Glutamatergic neuron (in vitro differentiated cells): Measurements from ENCODE around the gene HNRNPC. TPM values are rescaled to one million over a fixed set of nuclear protein-coding genes. Genes with fewer than 3 reads are reported as not detected.
"Not testable (repeated sequence)": the region's sequence is repeated elsewhere in the genome, so short reads cannot be mapped to it uniquely, and the experiment has no call there.

Experiments used
- DNase-seq: peaks from one replicate; pipeline ENCODE4 v3.0.0; 2022
- H3K27ac Mint-ChIP-seq: one replicate; pipeline ENCODE4 v1.8.0; 2020; ENCODE audit warnings: mild to moderate bottlenecking, mixed read lengths, inconsistent platforms; ENCODE audit not compliant: unreplicated experiment
- H3K27me3 Mint-ChIP-seq: one replicate; pipeline ENCODE4 v1.8.0; 2020; ENCODE audit warnings: mild to moderate bottlenecking, moderate library complexity, mixed read lengths, inconsistent platforms; ENCODE audit not compliant: unreplicated experiment
- H3K36me3 Mint-ChIP-seq: one replicate; pipeline ENCODE4 v1.8.0; 2020; ENCODE audit warnings: mild to moderate bottlenecking, mixed read lengths, inconsistent platforms; ENCODE audit not compliant: unreplicated experiment
- H3K4me1 Mint-ChIP-seq: one replicate; pipeline ENCODE4 v1.8.0; 2020; ENCODE audit warnings: mild to moderate bottlenecking, low read depth, mixed read lengths, inconsistent platforms; ENCODE audit not compliant: unreplicated experiment
- H3K4me3 Mint-ChIP-seq: one replicate; pipeline ENCODE4 v1.8.0; 2020; ENCODE audit warnings: mild to moderate bottlenecking, mixed read lengths, inconsistent platforms; ENCODE audit not compliant: unreplicated experiment
- H3K9me3 Mint-ChIP-seq: one replicate; pipeline ENCODE4 v1.8.0; 2020; ENCODE audit warnings: mild to moderate bottlenecking, moderate library complexity, mixed read lengths, inconsistent platforms; ENCODE audit not compliant: unreplicated experiment
- CTCF ChIP-seq: fragments of 200-600 bp; sonication (generic); IDR thresholded peaks from one replicate; pipeline ENCODE4 v1.5.0; 2021; ENCODE audit not compliant: partially characterized antibody, unreplicated experiment
- total RNA-seq: library from RNA; stranded (reverse); fragmentation: NEBNext Ultra II Directional; extraction: Animal tissue kit (Norgen Biotek cat#: 25700); gene quantifications from one replicate; pipeline ENCODE4 v1.2.1, GENCODE V29; 2021; ENCODE audit not compliant: unreplicated experiment

The HNRNPC gene
- total RNA-seq, 1 donor from 2014 or later, result 514 TPM

GRCh38 chr14:21258005-21258888 lies 11.0 kb downstream of the HNRNPC start:
- Mint-ChIP-seq H3K27me3 (no peaks in the 10 kb centered on the region), H3K4me1 (peaks cover 31% of the 10 kb centered on the region), H3K27ac (no peak overlapping the region), H3K36me3 (peaks cover 4% of the 10 kb centered on the region), H3K4me3 (no peak overlapping the region), H3K9me3 (no peaks in the 10 kb centered on the region)
- TF ChIP-seq CTCF, result no peak
- no peak for DNase-seq

GRCh38 chr14:21257394-21257909 lies 11.8 kb downstream of the HNRNPC start:
- peak overlapping the region; percentile 48 for H3K4me3 Mint-ChIP-seq
- no peaks in the 10 kb centered on the region for H3K27me3 Mint-ChIP-seq
- no peaks in the 10 kb centered on the region for H3K9me3 Mint-ChIP-seq
- H3K36me3 Mint-ChIP-seq, result peaks cover 4% of the 10 kb centered on the region
- H3K27ac Mint-ChIP-seq, result no peak overlapping the region
- peaks cover 26% of the 10 kb centered on the region for H3K4me1 Mint-ChIP-seq
- DNase-seq, result no peak
- no peak for TF ChIP-seq CTCF

- DNase-seq, result no peak
- Mint-ChIP-seq H3K4me1 (peaks cover 23% of the 10 kb centered on the region), H3K27me3 (no peaks in the 10 kb centered on the region), H3K27ac (no peak overlapping the region), H3K9me3 (no peaks in the 10 kb centered on the region), H3K4me3 (peak overlapping the region; percentile 1), H3K36me3 (peaks cover 4% of the 10 kb centered on the region)
- TF ChIP-seq CTCF, result no peak
Measured at GRCh38 chr14:21256539-21257393, 12.5 kb downstream of the HNRNPC start.

GRCh38 chr14:21256102-21256447 lies 13.2 kb downstream of the HNRNPC start:
- peak overlapping the region; percentile 56 for H3K27ac Mint-ChIP-seq
- H3K9me3 Mint-ChIP-seq, H3K4me3 Mint-ChIP-seq, H3K27me3 Mint-ChIP-seq, DNase-seq, H3K36me3 Mint-ChIP-seq: not testable (repeated sequence)
- peaks cover 23% of the 10 kb centered on the region for H3K4me1 Mint-ChIP-seq

- Mint-ChIP-seq H3K36me3 (peaks cover 4% of the 10 kb centered on the region), H3K9me3 (no peaks in the 10 kb centered on the region), H3K4me1 (peaks cover 23% of the 10 kb centered on the region)
Measured at GRCh38 chr14:21255385-21256101, 13.7 kb downstream of the HNRNPC start.

More at GRCh38 chr14:21255385-21256101, 13.7 kb downstream of the HNRNPC start:
- DNase-seq, result no peak
- TF ChIP-seq CTCF, result no peak
- peak overlapping the region; percentile 56 for H3K27ac Mint-ChIP-seq
- H3K27me3 Mint-ChIP-seq, result peaks cover 2% of the 10 kb centered on the region
- peak overlapping the region; percentile 37 for H3K4me3 Mint-ChIP-seq
